ENCODE results near the gene ATXN2. TPM values are rescaled to one million over a fixed set of nuclear protein-coding genes. Genes with fewer than 3 reads are reported as not detected.
"Not testable (repeated sequence)": the region's sequence is repeated elsewhere in the genome, so short reads cannot be mapped to it uniquely, and the experiment has no call there.

ATXN2 gene
- total RNA-seq, 1 donor from 2014 or later, result 79.1 TPM

DNA sequence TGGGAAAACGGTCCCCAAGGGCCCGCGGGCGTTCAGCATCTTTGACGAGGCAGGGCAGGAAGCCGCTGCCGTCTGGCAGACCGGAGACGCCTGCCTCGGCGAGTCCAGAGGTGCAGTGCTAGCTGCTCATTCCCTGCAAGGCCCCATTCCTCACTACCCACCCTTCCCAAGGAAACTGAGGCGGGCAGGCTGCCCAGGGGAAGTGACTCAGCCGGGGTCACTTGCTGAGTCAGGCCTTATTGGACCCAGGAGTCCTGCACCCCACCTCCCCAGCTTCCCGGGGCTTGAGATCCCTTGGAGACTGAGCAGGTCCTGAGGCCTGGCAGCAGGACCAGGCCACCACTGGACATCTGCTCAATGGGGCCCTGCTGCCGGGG is 189.7 kb downstream of the ATXN2 start:
- no peak for FAIRE-seq
- no peak for DNase-seq (ENCODE audit: low spot score in 2 of 2)

DNA sequence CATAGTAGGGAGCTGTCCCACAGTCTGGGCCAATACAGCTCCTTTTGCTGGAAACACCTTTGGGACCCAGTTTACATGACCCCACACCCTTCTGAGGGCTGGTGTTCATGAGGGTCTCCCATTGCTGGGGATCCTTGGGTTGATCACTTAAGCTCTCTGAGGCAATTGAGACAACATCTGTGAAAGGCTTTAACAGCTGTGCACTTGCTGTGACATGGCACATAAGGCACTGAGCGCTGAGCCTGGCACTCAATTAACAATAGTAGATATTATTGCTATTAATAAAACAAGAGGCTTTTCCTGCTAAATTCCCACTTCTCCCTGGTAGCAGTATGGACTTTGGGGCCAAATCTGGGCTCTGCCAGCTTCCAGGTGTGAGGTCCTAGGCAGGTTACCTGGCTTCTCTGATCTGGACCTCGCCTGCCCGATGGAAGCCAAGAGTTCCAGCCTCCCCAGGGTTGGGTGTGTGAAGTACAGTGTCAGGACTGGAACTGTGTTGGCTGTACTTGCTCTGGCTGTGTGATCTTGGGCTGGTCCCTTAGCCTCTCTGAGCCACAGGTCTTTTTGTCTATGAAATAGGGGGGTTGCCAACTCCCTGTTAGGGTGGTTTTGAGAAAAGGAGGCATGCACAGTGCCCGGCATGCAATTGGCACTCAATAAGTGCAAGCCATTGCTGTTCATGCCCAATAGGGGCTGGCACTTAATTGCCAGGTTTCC is 190.3 kb downstream of the ATXN2 start:
- FAIRE-seq, result no peak
- DNase-seq (ENCODE audit: low spot score in 2 of 2), result no peak

DNA sequence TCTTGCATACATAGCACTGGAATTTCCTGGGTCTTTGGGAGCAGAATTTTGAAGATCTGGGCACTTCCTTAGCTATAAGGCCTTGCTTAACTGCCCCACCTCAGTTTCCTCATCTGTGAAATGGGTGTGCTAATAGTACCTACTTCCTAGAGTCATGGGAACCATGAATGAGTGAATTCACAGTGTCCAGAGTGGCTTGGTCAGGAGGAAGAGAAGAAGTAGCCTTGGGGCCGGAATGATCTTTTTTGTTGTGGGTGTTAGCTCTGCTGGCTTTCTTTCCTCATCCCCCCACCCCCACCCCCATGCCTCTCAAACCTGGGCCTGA is 191.0 kb downstream of the ATXN2 start:
- FAIRE-seq (no peak), DNase-seq (ENCODE audit: low spot score in 2 of 2) (no peak)

DNA sequence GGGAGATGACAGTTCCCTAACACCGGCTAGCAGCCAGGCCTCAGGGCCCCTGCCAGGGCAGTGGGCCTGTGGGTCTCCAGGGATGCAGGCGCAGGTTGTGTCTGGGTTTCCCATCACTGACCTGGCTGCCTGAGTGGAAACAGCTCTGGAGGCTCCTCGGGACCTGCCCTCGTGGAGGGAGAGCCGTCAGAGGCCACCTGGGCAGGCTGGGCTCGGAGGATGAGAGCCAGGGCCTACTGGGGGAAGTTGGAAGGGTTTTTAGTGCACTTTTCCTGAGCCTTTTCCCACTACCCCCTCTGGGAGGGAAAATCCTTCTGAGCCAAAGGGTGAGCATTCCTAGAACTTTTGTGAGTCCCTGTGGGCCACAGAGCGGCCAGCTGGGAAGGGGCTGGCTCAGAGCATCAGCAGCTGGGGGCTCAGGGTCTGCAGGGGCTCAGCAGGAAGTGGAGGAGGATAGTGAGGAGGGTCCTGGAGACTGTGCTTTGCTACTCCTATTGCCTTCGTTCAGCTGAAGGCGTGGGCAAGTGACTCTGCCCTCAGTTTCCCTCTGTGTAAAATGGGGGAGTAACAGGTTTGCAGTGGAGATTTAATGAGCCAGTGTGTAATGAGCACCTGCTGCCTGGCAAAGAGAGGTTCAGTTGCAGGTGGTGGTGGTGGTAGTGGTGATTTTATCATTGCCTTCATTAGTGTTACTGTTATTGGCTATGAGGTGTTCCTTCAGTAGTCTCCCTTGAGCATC is 191.6 kb downstream of the ATXN2 start:
- DNase-seq (ENCODE audit: low spot score in 2 of 2) (no peak), FAIRE-seq (no peak)

DNA sequence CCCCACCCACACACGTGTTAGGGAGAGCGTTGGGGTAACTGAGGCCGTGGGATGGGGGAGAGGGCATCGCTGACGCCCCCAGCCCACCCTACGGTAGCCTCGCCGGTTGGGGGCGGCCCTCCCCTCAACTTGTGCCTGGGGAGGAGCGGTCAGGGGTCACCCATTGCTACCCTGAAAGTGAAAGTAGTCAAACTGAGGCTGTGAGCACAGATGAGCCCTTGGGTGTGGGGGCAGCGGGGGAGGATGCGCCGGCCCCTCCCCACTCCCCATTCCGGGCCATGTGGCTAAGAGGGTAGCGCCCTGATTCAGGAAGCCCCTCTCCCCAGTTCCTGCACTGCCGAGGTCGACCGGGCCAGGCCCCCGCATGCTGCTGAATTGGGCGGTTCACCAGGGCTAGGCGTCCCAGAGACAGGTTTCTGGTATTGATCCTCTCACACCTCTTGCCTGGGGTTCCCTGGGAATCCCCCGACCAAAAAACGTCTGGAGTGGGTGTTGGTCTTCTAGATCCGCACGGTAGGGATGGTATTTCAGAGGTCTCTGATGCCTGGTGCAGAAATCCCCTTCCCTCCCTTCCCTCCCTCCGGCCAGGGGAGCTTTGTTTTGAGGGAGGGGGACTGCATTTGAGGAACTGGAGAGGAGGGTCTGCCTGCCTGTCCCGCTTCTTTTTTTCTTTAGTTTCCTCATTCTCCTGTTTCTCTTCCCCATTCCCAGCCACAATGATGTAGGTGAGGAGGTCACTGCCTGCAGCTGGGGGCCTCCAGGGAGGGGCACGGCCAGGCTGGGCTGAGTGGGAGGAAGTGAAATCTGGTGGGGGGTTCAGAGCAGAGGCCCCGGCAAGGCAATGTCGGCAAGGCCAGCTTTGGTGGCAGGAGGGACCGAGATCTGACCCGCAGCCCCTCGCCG is 192.4 kb downstream of the ATXN2 start:
- FAIRE-seq, result no peak

DNA sequence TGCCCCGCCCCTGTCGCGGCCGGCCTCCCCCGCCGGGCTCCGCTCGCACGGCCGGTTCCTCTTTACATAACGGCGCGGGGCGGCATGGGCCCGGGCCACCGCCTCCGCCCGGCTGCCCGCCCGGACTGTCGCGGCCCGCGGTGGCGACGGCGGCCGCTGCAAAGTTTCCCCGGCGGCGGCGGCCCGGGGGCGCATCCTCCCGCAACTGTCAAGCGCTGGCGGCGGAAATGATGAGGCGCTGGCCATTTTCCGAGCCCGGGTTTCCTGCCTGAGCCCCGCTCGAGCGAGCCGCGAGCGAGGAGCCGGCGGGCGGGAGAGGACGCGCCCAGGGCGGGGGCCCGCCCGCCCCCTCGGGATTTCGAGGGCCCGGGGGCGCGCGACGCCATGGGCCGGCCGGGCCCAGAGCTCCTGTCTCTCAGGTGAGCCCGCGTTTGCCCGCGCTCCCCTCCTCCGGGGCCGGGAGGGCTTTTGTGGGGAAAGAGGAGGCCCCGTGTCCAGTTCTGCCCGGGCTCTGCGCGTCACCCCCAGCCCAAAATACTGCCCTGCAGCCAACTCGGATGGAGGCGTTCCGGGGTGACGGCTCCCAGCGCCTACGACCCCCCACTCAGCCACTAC is 193.1 kb downstream of the ATXN2 start, which contains the start of gene SH2B3:
Gene SH2B3, plus strand, starts transcription at position 65 of the 615 bp plus-strand sequence. CDS start 12,223 bp downstream, outside the sequence.
- no peak for FAIRE-seq
- DNase-seq (ENCODE audit: low spot score in 2 of 2), result no peak

More for the DNA sequence above, 192.4 kb downstream of the ATXN2 start:
- no peak for DNase-seq (ENCODE audit: low spot score in 2 of 2)

DNA sequence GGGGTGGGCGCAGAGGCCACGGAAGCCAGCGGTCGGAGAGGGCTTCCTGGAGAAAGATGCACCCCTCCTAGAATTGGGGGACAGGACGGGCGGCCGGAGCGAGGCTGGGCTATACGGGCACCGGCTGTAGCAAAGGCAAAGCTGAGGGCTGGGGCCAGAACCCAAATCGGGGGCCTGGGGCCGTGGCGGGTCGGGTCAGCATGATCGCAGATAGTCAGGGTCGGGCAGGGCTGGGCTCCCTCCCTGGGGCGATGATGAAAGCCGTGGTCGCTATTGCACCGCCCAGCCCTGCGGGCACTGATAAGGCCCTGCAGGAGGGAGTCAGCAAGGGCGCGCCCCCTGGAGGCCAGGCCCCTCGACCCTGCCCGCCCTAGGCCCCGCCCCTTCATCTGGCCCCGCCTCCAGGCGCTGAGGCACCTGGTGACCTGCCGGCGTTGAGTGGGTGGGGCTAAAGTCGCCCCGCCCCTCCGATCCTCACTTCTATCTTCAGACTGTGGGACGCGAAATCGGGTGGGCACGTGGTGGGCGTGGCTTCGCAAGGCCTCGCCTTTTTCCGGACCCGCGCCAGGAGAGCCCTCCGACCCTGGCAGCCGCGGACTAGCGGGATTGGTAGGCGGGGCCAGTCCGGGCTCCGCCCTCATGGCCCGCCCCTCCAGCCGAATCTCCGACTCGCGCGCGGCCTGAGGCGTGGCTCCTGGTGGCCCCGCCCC is 193.8 kb downstream of the ATXN2 start:
- FAIRE-seq, result no peak
- peak; percentile 94 to 96 for DNase-seq (ENCODE audit: low spot score in 2 of 2)

DNA sequence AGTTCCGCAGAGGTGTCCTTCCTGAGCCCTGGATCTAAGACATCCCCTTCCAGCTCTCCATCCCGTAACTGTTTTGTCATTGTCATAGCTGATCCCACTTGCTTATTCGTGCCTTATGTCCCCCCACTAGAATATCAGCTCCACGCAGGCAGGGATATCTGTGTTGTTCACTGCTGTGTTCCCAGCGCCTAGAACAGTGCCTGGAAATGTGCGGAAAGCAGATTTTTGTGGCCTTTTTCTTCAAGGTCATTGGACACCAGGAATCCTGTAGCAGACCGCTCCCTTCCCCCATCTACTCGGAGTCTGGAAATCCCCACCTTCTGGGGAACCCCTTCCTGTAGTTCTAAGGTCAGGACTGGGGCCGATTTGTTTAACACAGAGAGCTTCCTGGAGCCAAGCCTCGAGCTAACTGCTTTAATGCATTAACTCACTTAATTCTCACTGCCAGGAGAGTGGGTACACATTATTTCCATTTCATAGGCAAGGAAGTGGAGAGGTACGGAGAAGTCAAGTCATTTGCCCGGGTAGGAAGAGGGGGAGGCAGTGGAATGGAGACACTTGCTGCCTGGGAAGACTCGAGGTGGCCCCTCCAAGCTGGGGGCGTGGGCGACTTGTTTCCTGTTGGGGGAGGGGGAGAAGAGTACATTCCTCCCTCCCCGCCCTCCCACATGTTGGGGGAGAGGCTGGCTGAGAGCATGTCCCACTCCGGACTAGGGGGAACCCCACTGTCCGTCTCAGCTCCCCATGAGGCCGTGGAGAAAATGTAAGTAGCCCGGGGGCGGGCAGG is 194.6 kb downstream of the ATXN2 start:
- DNase-seq (ENCODE audit: low spot score in 2 of 2) (no peak), FAIRE-seq (no peak)

DNA sequence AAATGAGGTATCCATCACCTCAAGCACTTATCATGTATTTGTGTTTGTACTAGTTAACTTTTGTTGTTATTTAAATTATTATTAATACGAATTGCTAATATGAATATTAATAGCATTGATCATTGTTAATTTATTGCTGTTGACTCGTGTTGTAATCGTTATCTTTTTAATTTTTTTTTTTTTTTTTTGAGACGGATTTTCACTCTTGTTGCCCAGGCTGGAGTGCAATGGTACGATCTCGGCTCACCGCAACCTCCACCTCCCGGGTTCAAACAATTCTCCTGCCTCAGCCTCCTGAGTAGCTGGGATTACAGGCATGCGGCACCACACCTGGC is 196.7 kb downstream of the ATXN2 start:
- DNase-seq (ENCODE audit: low spot score in 2 of 2); FAIRE-seq: not testable (repeated sequence)

Small RNAs within 50 kb of the gene (small RNA-seq; reads per million reads assigned to genes)
- gene RF00066, result not detected

Other genes with a start within 250 kb of the ATXN2 start
- gene PHETA1, start 230.2 kb downstream of the ATXN2 start, total RNA-seq, result 8.2 TPM
- 2.4 TPM for gene SH2B3, start 193.4 kb downstream of the ATXN2 start, total RNA-seq
- 32.2 TPM for gene BRAP, start 86.6 kb upstream of the ATXN2 start, total RNA-seq
- gene ACAD10, start 86.7 kb upstream of the ATXN2 start, total RNA-seq, result 12.6 TPM
- 24.1 TPM for gene ALDH2, start 167.6 kb upstream of the ATXN2 start, total RNA-seq
- 37.9 TPM for gene MAPKAPK5, start 242.9 kb upstream of the ATXN2 start, total RNA-seq

Measured in frontal cortex (tissue), 4 donors.